HG03064 (cell line): ENCODE measurements around the gene DRICH1.
"Not testable (repeated sequence)": the region's sequence is repeated elsewhere in the genome, so short reads cannot be mapped to it uniquely, and the experiment has no call there.

Experiments used
- ATAC-seq: cut with Tn5 transposase; IDR thresholded peaks from one replicate; pipeline ENCODE4 v1.9.1; 2021; ENCODE audit warnings: low read depth; ENCODE audit not compliant: unreplicated experiment

Gene DRICH1

GRCh38 chr22:23632178-23632577, at the start of gene DRICH1:
TSS of gene DRICH1 (minus strand) at chr22:23632321. CDS start at chr22:23632023, 298 bp downstream.
- no peak for ATAC-seq

- ATAC-seq: no peak
Measured at GRCh38 chr22:23681026-23681809, 49.1 kb upstream of the DRICH1 start.

GRCh38 chr22:23678133-23678532, 46.0 kb upstream of the DRICH1 start:
- ATAC-seq: no peak

- ATAC-seq: no peak
Measured at GRCh38 chr22:23677701-23677995, 45.5 kb upstream of the DRICH1 start.

GRCh38 chr22:23676841-23677700, 45.0 kb upstream of the DRICH1 start:
- not testable (repeated sequence) for ATAC-seq

- no peak for ATAC-seq
Measured at GRCh38 chr22:23675502-23676415, 43.6 kb upstream of the DRICH1 start.

- not testable (repeated sequence) for ATAC-seq
Measured at GRCh38 chr22:23674886-23675501, 42.9 kb upstream of the DRICH1 start.

- no peak for ATAC-seq
Measured at GRCh38 chr22:23673826-23674690, 41.9 kb upstream of the DRICH1 start.

- no peak for ATAC-seq
Measured at GRCh38 chr22:23673050-23673620, 41.0 kb upstream of the DRICH1 start.

- ATAC-seq: not testable (repeated sequence)
Measured at GRCh38 chr22:23672307-23673049, 40.4 kb upstream of the DRICH1 start.

- not testable (repeated sequence) for ATAC-seq
Measured at GRCh38 chr22:23671387-23671786, 39.3 kb upstream of the DRICH1 start.

GRCh38 chr22:23670378-23671295, 38.5 kb upstream of the DRICH1 start:
- ATAC-seq: no peak

GRCh38 chr22:23660381-23660780, 28.3 kb upstream of the DRICH1 start:
- not testable (repeated sequence) for ATAC-seq

GRCh38 chr22:23657727-23658126, 25.6 kb upstream of the DRICH1 start:
- no peak for ATAC-seq

GRCh38 chr22:23655891-23656475, 23.9 kb upstream of the DRICH1 start:
- ATAC-seq: no peak

GRCh38 chr22:23652711-23653110, 20.6 kb upstream of the DRICH1 start:
- no peak for ATAC-seq

- no peak for ATAC-seq
Measured at GRCh38 chr22:23652286-23652685, 20.2 kb upstream of the DRICH1 start.
